ENCODE measurements around the gene ANO10.

DNA sequence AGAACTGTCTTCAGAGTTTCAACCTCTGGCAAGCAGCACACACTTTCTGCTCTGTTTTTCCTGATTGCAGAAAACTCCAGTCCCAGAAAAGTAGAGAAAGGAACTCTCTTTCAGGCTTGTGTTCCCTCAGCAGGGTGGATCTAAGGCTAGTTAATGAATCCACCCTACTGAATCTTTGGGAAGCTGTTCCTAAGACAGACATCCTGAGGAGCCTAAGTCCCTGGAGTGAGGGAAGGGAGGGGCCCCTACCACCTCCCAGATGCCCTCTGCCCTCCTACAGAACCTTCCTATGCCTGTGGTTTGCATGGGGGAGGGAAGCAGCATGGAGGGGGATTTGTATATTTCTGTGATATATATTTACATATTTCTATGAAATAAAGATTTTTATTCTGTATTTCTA lies 124.4 kb downstream of the ANO10 start:
- TF ChIP-seq, protein P1, sequence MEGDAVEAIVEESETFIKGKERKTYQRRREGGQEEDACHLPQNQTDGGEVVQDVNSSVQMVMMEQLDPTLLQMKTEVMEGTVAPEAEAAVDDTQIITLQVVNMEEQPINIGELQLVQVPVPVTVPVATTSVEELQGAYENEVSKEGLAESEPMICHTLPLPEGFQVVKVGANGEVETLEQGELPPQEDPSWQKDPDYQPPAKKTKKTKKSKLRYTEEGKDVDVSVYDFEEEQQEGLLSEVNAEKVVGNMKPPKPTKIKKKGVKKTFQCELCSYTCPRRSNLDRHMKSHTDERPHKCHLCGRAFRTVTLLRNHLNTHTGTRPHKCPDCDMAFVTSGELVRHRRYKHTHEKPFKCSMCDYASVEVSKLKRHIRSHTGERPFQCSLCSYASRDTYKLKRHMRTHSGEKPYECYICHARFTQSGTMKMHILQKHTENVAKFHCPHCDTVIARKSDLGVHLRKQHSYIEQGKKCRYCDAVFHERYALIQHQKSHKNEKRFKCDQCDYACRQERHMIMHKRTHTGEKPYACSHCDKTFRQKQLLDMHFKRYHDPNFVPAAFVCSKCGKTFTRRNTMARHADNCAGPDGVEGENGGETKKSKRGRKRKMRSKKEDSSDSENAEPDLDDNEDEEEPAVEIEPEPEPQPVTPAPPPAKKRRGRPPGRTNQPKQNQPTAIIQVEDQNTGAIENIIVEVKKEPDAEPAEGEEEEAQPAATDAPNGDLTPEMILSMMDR (IDR thresholded peaks at IDR 0.05): no peak
- TF ChIP-seq POLR2A (IDR thresholded peaks at IDR 0.05): no peak

Measured in thyroid gland (tissue), 4 donors.